Glutamatergic neuron (in vitro differentiated cells): ENCODE measurements around the gene EMP2. TPM values are rescaled to one million over a fixed set of nuclear protein-coding genes. Genes with fewer than 3 reads are reported as not detected.
A peak's percentile ranks its signal among the peaks of the same experiment; 100 is the strongest.

Source experiments
- DNase-seq: peaks from one replicate; pipeline ENCODE4 v3.0.0; 2022
- H3K27ac Mint-ChIP-seq: one replicate; pipeline ENCODE4 v1.8.0; 2020; ENCODE audit warnings: mild to moderate bottlenecking, mixed read lengths, inconsistent platforms; ENCODE audit not compliant: unreplicated experiment
- H3K27me3 Mint-ChIP-seq: one replicate; pipeline ENCODE4 v1.8.0; 2020; ENCODE audit warnings: mild to moderate bottlenecking, moderate library complexity, mixed read lengths, inconsistent platforms; ENCODE audit not compliant: unreplicated experiment
- H3K36me3 Mint-ChIP-seq: one replicate; pipeline ENCODE4 v1.8.0; 2020; ENCODE audit warnings: mild to moderate bottlenecking, mixed read lengths, inconsistent platforms; ENCODE audit not compliant: unreplicated experiment
- H3K4me1 Mint-ChIP-seq: one replicate; pipeline ENCODE4 v1.8.0; 2020; ENCODE audit warnings: mild to moderate bottlenecking, low read depth, mixed read lengths, inconsistent platforms; ENCODE audit not compliant: unreplicated experiment
- H3K4me3 Mint-ChIP-seq: one replicate; pipeline ENCODE4 v1.8.0; 2020; ENCODE audit warnings: mild to moderate bottlenecking, mixed read lengths, inconsistent platforms; ENCODE audit not compliant: unreplicated experiment
- H3K9me3 Mint-ChIP-seq: one replicate; pipeline ENCODE4 v1.8.0; 2020; ENCODE audit warnings: mild to moderate bottlenecking, moderate library complexity, mixed read lengths, inconsistent platforms; ENCODE audit not compliant: unreplicated experiment
- CTCF ChIP-seq: fragments of 200-600 bp; sonication (generic); IDR thresholded peaks from one replicate; pipeline ENCODE4 v1.5.0; 2021; ENCODE audit not compliant: partially characterized antibody, unreplicated experiment
- total RNA-seq: library from RNA; stranded (reverse); fragmentation: NEBNext Ultra II Directional; extraction: Animal tissue kit (Norgen Biotek cat#: 25700); gene quantifications from one replicate; pipeline ENCODE4 v1.2.1, GENCODE V29; 2021; ENCODE audit not compliant: unreplicated experiment

The EMP2 gene
- total RNA-seq, 1 donor from 2014 or later: 27.8 TPM

DNA sequence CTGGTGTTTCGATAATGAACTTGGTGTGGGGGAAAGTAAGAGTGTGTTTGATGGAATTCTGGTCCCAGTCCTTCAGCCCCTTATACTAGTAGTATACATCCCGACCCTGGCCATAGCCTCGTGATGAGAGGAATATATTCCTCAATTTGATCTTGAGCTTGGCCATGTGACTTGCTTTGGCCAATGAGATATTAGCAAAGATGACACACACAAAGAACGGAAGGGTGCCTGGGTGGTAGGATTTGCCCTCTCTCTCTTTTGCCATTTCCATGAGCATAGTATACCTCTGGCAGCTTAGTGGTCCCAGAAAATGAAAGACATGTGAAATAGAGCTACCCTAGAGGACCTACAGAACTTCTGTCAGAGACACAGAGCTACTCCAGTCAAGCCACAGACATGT, 2.9 kb upstream of the EMP2 start:
- TF ChIP-seq CTCF: no peak

GRCh38 chr16:10581507-10581906, 1.1 kb upstream of the EMP2 start:
- peak overlapping the region; percentile 91 for H3K4me3 Mint-ChIP-seq
- no peaks in the 10 kb centered on the region for H3K36me3 Mint-ChIP-seq
- H3K27ac Mint-ChIP-seq: no peak overlapping the region
- peaks cover 23% of the 10 kb centered on the region for H3K4me1 Mint-ChIP-seq
- peaks cover 2% of the 10 kb centered on the region for H3K27me3 Mint-ChIP-seq
- no peak for TF ChIP-seq CTCF
- peaks cover 9% of the 10 kb centered on the region for H3K9me3 Mint-ChIP-seq
- DNase-seq: no peak

More for the DNA sequence above, 2.9 kb upstream of the EMP2 start:
- H3K4me1 Mint-ChIP-seq: peaks cover 7% of the 10 kb centered on the region
- peaks cover 5% of the 10 kb centered on the region for H3K9me3 Mint-ChIP-seq
- H3K36me3 Mint-ChIP-seq: no peaks in the 10 kb centered on the region
- DNase-seq: no peak
- H3K27ac Mint-ChIP-seq: no peak overlapping the region
- H3K4me3 Mint-ChIP-seq: no peak overlapping the region
- H3K27me3 Mint-ChIP-seq: peaks cover 4% of the 10 kb centered on the region

DNA sequence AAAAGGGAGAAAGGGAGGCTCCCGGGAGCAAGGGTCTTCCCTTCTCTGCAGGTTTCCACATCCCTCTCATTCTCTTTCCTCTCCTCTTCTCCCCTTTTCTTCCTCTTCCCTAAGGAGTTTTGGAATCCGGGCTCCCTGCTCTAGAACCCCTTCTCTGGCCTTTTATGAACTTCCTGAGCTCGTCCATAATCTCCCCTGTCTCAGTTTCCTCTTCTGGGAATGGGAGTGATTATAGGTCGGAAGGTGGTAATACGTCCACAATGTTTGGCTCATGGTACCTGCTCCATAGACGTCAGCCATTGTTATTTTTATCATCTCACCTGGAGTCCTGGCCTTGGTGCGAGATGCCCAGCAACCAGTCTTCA, 467 bp upstream of the EMP2 start:
- Mint-ChIP-seq H3K27ac (peak overlapping the region; percentile 75), H3K36me3 (no peaks in the 10 kb centered on the region), H3K27me3 (peaks cover 2% of the 10 kb centered on the region), H3K4me3 (peak overlapping the region; percentile 91), H3K9me3 (peaks cover 9% of the 10 kb centered on the region), H3K4me1 (peaks cover 25% of the 10 kb centered on the region)
- no peak for TF ChIP-seq CTCF
- DNase-seq: no peak

DNA sequence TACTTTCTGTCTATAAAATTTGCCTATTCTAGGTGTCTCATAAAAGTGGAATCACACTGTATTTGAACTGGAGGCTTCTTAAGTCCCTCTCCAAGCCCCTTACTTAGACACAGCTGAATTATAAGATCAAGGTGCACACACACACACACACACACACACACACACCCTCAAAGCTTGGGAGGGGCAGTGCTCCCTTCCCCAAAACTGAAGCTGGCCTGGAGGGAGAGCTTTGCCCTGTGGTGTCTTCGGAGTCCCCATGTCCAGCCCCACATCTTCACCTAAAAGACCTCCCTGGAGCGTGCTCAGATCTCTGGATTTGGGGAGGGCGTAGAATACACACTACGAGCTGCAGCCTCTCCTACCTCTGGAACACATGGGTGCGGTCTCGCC, 828 bp downstream of the EMP2 start:
- H3K4me1 Mint-ChIP-seq: peaks cover 27% of the 10 kb centered on the region
- H3K27me3 Mint-ChIP-seq: peaks cover 2% of the 10 kb centered on the region
- TF ChIP-seq CTCF: no peak
- H3K36me3 Mint-ChIP-seq: no peaks in the 10 kb centered on the region
- no peak for DNase-seq
- H3K4me3 Mint-ChIP-seq: peak overlapping the region; percentile 74
- H3K27ac Mint-ChIP-seq: peak overlapping the region; percentile 57
- peaks cover 9% of the 10 kb centered on the region for H3K9me3 Mint-ChIP-seq

GRCh38 chr16:10578474-10579316, 1.7 kb downstream of the EMP2 start:
- Mint-ChIP-seq H3K27ac (peak overlapping the region; percentile 17), H3K27me3 (peaks cover 2% of the 10 kb centered on the region), H3K4me3 (peak overlapping the region; percentile 74), H3K4me1 (peaks cover 27% of the 10 kb centered on the region), H3K9me3 (peaks cover 9% of the 10 kb centered on the region), H3K36me3 (no peaks in the 10 kb centered on the region)
- no peak for TF ChIP-seq CTCF
- DNase-seq: no peak
